Gastrocnemius medialis (tissue), 4 donors: Measurements from ENCODE around the gene SLC6A6.

Experiments used
- CTCF ChIP-seq, 5 experiments: fragments of 450-650 bp in 3 of 5; fragments of 200-600 bp in 2 of 5; sonication (generic) in 2 of 5; IDR thresholded peaks in 4 of 5; conservative IDR thresholded peaks in 1 of 5; 1 replicate in 4 of 5; 2 replicates in 1 of 5; pipeline ENCODE4 v1.5.1; 2016 to 2019; ENCODE audit warnings: antibody characterized with exemption in 5 of 5, mild to moderate bottlenecking in 3 of 5, moderate library complexity in 3 of 5
- POLR2A ChIP-seq, 2 donors: fragments of 450-650 bp; IDR thresholded peaks; one replicate each; pipeline ENCODE4 v1.6.1; 2017; ENCODE audit warnings: antibody characterized with exemption in 2 of 2, mild to moderate bottlenecking in 2 of 2, moderate library complexity in 2 of 2

- TF ChIP-seq CTCF (IDR thresholded peaks at IDR 0.05 in 4 of 5, conservative IDR thresholded peaks at IDR 0.05 in 1 of 5) (no peak), POLR2A (IDR thresholded peaks at IDR 0.05) (no peak)
Observed at GRCh38 chr3:14480207-14481017, 78.0 kb downstream of the SLC6A6 start.
